Retinal pigment epithelial cell (primary cell): ENCODE data around the gene FIZ1.

Experiments used
- DNase-seq: peaks from one replicate; pipeline ENCODE4 v3.0.0-alpha.2; 2010; ENCODE audit warnings: low read depth
- H3K4me3 ChIP-seq: 2 replicates; pipeline ENCODE4 v1.5.1; 2011; ENCODE audit warnings: mild to moderate bottlenecking, low read length, control low read depth, moderate library complexity
- CTCF ChIP-seq: conservative IDR thresholded peaks from 2 replicates; pipeline ENCODE4 v1.5.1; 2011; ENCODE audit warnings: low read depth, low read length, control low read depth, inconsistent platforms

The FIZ1 gene

GRCh38 chr19:55600662-55601028 is 1.3 kb upstream of the FIZ1 start:
- TF ChIP-seq CTCF: no peak
- H3K4me3 ChIP-seq: peak overlapping the region; percentile 64
- DNase-seq: no peak

GRCh38 chr19:55599842-55600661 is 735 bp upstream of the FIZ1 start, which contains the start of gene ZNF524:
ZNF524 (plus strand) TSS chr19:55600288; CDS start chr19:55602113, 1,825 bp downstream.
- DNase-seq: no peak
- no peak for TF ChIP-seq CTCF
- peak within 1 kb of the TSS; percentile 87 for H3K4me3 ChIP-seq

GRCh38 chr19:55598719-55599467 is 424 bp downstream of the FIZ1 start:
- TF ChIP-seq CTCF: no peak
- peak; percentile 82 for DNase-seq
- H3K4me3 ChIP-seq: peak overlapping the region; percentile 87

- H3K4me3 ChIP-seq: no peak overlapping the region
- TF ChIP-seq CTCF: no peak
- DNase-seq: no peak
Observed at GRCh38 chr19:55598034-55598433, 1.3 kb downstream of the FIZ1 start.

- no peak overlapping the region for H3K4me3 ChIP-seq
- no peak for TF ChIP-seq CTCF
- no peak for DNase-seq
Observed at GRCh38 chr19:55597501-55597921, 1.8 kb downstream of the FIZ1 start.

- no peak overlapping the region for H3K4me3 ChIP-seq
- no peak for DNase-seq
Observed at GRCh38 chr19:55596304-55596703, 3.0 kb downstream of the FIZ1 start.

More at GRCh38 chr19:55596304-55596703, 3.0 kb downstream of the FIZ1 start:
- TF ChIP-seq CTCF: no peak
